ENCODE data around the gene FOXQ1. TPM values are rescaled to one million over a fixed set of nuclear protein-coding genes. Genes with fewer than 3 reads are reported as not detected.

Gene FOXQ1
- total and polyA plus RNA-seq, 2 of the 13 experiments (the other 11 are each of a cell fraction or from before 2014, with no cell fraction given) = 35.2 to 39.8 TPM

- TF ChIP-seq, protein P1, sequence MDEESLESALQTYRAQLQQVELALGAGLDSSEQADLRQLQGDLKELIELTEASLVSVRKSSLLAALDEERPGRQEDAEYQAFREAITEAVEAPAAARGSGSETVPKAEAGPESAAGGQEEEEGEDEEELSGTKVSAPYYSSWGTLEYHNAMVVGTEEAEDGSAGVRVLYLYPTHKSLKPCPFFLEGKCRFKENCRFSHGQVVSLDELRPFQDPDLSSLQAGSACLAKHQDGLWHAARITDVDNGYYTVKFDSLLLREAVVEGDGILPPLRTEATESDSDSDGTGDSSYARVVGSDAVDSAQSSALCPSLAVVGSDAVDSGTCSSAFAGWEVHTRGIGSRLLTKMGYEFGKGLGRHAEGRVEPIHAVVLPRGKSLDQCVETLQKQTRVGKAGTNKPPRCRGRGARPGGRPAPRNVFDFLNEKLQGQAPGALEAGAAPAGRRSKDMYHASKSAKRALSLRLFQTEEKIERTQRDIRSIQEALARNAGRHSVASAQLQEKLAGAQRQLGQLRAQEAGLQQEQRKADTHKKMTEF (CRISPR knock-in tag; IDR thresholded peaks at IDR 0.05) = peak; percentile 98
- TF ChIP-seq TEAD2 (CRISPR knock-in tag; IDR thresholded peaks at IDR 0.05) = peak; percentile 63; the same call in 1 of the 2 replicates
- peak; percentile 96 for TF ChIP-seq ZMYM4 (CRISPR knock-in tag; IDR thresholded peaks at IDR 0.05)
- TF ChIP-seq HNRNPK (IDR thresholded peaks at IDR 0.05; ENCODE audit: low read depth, low read length, poor library complexity, severe bottlenecking) = peak; percentile 93
- no peak for TF ChIP-seq ZMAT5 (CRISPR knock-in tag; IDR thresholded peaks at IDR 0.05; ENCODE audit: borderline replicate concordance, low read depth)
- peak; percentile 82; the same call in 1 of the 2 replicates for TF ChIP-seq RFXAP (CRISPR knock-in tag; IDR thresholded peaks at IDR 0.05; ENCODE audit: borderline replicate concordance)
- TF ChIP-seq ZNF652 (CRISPR knock-in tag; IDR thresholded peaks at IDR 0.05; ENCODE audit: borderline replicate concordance, low read depth) = no peak
- TF ChIP-seq MTF2 (CRISPR knock-in tag; IDR thresholded peaks at IDR 0.05; ENCODE audit: borderline replicate concordance) = peak; percentile 98
- TF ChIP-seq ZMYM2 (CRISPR knock-in tag; IDR thresholded peaks at IDR 0.05) = peak; percentile 87
- TF ChIP-seq HIC2 (CRISPR knock-in tag; IDR thresholded peaks at IDR 0.05; ENCODE audit: low read depth) = peak; percentile 72; the same call in 1 of the 2 replicates
- TF ChIP-seq, protein P2, sequence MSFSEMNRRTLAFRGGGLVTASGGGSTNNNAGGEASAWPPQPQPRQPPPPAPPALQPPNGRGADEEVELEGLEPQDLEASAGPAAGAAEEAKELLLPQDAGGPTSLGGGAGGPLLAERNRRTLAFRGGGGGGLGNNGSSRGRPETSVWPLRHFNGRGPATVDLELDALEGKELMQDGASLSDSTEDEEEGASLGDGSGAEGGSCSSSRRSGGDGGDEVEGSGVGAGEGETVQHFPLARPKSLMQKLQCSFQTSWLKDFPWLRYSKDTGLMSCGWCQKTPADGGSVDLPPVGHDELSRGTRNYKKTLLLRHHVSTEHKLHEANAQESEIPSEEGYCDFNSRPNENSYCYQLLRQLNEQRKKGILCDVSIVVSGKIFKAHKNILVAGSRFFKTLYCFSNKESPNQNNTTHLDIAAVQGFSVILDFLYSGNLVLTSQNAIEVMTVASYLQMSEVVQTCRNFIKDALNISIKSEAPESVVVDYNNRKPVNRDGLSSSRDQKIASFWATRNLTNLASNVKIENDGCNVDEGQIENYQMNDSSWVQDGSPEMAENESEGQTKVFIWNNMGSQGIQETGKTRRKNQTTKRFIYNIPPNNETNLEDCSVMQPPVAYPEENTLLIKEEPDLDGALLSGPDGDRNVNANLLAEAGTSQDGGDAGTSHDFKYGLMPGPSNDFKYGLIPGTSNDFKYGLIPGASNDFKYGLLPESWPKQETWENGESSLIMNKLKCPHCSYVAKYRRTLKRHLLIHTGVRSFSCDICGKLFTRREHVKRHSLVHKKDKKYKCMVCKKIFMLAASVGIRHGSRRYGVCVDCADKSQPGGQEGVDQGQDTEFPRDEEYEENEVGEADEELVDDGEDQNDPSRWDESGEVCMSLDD (CRISPR knock-in tag; IDR thresholded peaks at IDR 0.05; ENCODE audit: borderline replicate concordance) = peak; percentile 99
- TF ChIP-seq ZSCAN29 (CRISPR knock-in tag; conservative IDR thresholded peaks at IDR 0.05) = no peak
- TF ChIP-seq, protein P3, sequence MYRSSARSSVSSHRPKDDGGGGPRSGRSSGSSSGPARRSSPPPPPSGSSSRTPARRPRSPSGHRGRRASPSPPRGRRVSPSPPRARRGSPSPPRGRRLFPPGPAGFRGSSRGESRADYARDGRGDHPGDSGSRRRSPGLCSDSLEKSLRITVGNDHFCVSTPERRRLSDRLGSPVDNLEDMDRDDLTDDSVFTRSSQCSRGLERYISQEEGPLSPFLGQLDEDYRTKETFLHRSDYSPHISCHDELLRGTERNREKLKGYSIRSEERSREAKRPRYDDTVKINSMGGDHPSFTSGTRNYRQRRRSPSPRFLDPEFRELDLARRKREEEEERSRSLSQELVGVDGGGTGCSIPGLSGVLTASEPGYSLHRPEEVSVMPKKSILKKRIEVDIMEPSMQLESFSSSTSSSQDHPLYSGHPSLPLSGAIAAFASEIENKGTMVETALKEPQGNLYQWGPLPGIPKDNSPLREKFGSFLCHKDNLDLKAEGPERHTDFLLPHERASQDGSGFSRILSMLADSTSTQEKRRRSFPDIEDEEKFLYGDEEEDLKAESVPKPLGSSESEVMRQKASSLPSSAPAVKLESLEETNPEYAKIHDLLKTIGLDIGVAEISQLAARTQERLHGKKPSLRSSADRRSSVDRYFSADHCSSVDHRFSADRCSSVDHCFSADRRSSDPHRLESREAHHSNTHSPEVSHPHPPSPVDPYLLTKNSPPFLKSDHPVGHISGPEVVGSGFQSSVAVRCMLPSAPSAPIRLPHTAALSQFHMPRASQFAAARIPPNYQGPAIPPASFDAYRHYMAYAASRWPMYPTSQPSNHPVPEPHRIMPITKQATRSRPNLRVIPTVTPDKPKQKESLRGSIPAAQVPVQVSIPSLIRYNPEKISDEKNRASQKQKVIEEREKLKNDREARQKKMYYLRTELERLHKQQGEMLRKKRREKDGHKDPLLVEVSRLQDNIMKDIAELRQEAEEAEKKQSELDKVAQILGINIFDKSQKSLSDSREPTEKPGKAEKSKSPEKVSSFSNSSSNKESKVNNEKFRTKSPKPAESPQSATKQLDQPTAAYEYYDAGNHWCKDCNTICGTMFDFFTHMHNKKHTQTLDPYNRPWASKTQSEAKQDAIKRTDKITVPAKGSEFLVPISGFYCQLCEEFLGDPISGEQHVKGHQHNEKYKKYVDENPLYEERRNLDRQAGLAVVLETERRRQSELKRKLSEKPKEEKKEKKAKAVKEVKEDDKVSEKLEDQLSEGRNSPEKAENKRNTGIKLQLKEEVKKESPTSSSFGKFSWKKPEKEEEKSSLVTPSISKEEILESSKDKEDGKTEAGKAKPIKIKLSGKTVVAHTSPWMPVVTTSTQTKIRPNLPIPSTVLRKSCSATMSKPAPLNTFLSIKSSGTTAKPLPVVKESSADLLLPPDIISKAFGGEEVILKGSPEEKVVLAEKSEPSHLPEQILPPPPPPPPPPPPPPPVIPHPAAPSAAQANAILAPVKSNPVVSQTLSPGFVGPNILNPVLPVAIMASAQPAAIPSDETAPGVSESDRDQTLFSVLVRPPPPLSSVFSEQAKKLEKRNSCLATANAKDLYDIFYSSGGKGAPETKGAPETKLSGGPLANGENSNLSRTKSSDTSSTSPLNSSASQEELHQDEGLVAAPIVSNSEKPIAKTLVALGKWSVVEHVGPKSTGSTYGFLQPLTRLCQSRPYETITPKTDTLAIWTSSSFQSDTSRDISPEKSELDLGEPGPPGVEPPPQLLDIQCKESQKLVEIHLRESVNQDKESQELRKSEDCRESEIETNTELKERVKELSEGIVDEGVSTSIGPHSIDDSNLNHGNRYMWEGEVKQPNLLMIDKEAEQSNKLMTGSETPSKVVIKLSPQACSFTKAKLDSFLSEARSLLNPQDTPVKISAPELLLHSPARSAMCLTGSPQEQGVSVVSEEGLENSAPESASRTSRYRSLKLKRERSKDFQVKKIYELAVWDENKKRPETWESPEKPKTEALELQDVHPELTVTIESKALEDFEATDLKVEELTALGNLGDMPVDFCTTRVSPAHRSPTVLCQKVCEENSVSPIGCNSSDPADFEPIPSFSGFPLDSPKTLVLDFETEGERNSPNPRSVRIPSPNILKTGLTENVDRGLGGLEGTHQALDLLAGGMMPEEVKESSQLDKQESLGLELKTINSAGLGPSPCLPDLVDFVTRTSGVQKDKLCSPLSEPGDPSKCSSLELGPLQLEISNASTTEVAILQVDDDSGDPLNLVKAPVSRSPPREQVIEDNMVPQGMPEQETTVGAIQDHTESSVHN (CRISPR knock-in tag; IDR thresholded peaks at IDR 0.05) = no peak; the same call in 1 of the 2 replicates
Measured at GRCh38 chr6:1311400-1312202, at the start of gene FOXQ1 (continued).
